HG02571 (cell line): ENCODE measurements around the gene TBC1D14.
A peak's percentile ranks its signal among the peaks of the same experiment; 100 is the strongest.
"Not testable (repeated sequence)": the region's sequence is repeated elsewhere in the genome, so short reads cannot be mapped to it uniquely, and the experiment has no call there.

Experiments used
- ATAC-seq: cut with Tn5 transposase; IDR thresholded peaks from one replicate; pipeline ENCODE4 v1.9.1; 2021; ENCODE audit warnings: mild to moderate bottlenecking, moderate library complexity; ENCODE audit not compliant: unreplicated experiment

TBC1D14 gene

DNA sequence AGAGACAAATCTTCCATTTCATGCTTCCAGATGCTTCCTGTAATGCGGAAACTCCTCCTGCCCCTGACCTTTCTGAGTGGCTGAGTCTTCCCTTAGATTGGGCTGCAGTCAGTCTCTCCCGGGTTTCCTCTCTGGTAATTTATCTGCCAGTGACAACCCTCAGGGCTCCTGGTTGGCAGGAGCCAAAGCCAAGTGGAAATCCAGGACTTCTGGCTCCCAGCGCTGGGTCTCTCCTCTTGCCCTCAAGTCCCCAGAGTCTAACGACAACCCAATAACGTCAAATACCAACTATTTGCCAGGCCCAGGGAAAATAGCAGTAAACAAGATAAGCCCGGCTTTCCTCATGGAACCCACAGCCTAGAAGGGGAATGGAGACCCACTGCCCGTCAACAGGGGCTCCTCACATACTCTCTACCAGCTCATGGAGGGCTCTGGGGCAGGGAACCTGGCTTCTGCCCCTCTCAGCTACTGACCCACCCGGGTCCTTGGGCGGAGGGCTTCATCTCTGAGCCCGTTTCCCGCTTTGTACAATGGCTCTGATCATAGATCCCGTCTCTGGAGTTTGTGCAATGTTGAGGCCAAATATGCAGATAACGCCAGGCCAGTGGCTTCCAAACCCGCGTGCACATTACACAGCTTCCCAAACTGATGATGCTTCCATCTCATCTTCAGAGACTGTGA, 1.1 kb upstream of the TBC1D14 start:
- ATAC-seq: no peak

DNA sequence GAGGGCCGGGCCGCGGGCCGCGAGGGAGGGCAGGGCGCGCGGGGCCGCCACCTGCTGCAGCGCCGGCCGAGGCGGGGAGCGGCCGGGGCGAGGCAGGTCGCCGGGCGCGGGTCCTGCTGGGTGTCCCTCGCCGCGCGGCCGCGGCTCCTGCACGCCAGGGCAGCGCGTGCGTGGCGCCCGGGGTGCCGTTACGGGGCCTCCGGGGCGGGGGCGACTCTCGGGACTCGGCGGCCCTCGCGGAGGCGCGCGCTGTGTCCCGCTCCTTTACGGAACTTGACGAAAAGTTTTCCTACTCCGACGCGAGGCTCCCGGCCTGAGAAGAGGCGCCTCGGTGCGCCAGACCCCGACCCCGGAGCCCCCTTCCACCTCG, 329 bp downstream of the TBC1D14 start:
- ATAC-seq: peak; percentile 31

DNA sequence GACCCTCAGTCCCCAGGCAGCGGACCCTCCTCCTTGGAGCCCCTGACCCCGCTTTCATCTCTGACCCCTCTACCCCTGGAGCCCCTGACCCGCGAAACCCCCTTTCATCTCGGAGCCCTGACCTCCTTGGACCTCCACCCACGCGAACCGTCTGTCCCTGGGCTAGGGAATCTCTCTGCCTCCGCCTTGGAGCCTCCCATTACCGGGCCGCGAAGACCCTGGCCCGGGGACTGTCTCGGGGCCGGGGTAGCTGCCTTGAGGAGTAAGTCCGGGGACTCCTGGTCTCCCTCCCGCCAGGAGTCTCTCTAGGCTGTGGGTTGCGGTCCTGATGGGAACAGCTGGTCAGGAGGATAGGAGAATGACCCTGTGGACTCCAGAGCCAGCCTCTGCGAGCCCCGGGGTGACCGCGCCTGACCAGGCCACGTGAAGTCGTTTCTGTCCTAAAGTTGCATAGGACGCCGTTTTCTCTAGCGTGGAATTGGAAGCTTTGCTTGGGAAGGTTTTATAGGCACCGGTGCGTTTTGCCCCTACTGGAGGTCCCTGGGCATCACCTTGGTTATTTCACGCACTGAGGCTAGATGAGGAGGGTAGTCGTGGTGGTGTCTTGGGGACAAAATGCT, 824 bp downstream of the TBC1D14 start:
- ATAC-seq: no peak

DNA sequence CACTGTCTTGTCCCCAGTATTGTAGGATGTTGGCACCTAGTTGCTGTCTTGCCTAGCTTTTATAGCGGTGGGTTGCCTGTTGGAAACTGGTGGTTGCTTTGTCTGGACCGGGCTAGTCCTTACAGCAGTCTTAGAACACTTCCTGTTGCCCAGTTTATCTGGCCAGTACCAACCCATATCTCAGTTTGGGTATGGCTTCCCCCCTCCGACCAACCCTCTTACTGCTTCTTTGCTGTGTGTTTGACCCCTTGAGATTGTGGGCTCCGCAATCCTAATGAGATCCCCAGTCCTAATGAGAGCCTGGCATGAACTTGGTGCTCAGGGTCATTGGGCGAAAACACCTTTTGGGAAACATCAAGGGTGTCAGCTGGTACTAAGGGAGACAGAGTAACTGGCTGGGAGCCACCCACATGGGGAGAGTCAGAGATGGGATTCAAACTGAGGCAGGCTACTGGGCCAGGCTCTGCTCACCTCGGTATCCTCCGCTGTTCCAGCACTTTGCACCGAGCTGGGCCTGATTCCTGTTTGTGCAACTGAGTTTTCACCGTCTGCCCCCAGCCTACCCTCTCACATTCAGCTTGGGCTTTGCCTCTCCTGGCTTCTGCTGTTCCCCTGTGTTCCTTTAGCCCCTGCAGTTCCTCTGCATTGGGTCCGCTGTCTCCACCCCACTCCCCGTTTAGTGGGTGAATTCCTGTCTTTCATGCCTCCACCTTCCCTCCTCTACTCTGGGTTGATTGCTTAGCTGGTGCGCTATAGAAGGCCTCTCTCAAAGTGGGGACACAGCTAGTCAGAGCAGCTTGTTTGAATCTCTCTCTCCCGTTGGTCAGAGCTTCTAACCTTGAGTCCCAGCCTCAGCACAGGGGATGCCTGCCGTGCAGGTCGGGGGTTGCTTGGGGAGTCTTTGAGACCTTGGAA, 1.6 kb downstream of the TBC1D14 start:
- ATAC-seq: no peak

DNA sequence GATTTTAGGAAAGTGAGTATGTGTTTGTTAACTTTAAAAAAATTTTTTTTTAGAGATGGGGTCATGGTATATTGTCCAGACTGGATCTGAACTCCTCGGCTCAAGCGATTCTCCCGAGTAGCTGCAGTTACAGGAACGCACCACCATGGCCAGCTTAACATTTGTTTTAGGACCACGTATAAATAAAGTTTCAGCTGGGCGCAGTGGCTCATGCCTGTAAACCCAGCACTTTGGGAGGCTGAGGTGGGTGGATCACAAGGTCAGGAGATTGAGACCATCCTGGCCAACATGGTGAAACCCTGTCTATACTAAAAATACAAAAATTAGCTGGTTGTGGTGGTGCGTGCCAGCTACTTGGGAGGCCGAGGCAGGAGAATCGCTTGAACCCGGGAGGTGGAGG, 2.3 kb downstream of the TBC1D14 start:
- not testable (repeated sequence) for ATAC-seq

DNA sequence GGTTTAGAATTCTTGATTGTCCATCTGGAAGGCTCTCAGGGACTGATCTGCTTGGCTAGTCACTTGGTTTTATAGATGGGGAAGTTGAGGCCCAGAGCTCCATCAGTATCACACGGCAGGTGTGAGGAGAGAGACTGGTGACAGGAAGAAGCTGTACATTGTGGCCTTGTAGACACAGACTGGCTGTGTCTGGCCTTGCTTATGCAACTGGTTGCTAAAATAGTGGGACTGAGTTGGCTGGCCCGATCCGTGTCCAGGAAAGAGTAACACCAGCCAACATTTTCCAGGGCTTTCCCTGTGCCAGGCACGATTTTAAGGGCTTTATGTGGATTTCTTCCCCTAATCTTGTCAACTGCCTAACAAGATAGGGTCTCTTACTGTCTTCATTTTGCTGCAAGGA, 2.8 kb downstream of the TBC1D14 start:
- no peak for ATAC-seq

DNA sequence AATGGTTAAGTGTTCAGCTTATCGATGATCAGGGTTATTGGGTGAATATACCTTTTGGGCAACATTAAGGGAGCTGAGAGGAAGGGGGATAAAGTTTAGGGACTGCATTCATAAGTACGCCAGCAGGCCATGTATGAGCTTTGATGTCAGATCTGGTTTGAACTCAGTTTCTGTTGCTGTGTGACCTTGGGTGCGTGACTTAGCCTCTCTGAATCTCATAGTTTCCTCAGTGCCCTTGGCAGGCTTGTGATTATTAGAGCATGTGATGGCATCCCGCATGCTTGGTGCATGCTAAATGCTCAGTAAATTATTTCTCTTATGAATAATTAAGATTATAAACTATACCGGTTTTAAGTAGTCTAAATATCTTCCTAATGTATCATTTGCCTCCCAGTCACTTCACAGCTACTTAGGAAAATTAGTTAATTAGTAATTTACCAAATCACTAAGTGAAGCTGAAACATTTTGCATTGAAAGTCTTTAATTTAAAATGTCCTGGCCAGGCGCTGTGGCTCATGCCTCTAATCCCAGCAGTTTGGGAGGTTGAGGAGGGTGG, 3.8 kb downstream of the TBC1D14 start:
- no peak for ATAC-seq

DNA sequence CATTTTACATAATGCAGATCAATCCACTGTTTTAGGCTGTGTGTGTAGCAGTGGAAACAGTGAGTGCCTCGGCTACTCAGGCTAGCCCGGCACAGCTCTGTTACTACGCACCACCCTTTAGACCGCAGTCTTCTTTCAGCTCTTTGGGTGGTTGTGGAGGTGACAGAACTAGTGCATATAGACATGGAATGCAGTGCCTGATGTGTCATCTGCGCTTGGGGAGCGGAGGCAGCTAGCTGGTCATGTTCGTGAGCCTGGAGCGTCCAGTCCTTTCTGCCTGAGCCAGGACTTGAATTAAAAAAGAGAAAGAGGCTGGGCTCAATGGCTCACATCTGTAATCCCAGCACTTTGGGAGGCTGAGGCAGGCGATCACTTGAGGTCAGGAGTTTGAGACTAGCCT, 4.8 kb downstream of the TBC1D14 start:
- ATAC-seq: no peak

DNA sequence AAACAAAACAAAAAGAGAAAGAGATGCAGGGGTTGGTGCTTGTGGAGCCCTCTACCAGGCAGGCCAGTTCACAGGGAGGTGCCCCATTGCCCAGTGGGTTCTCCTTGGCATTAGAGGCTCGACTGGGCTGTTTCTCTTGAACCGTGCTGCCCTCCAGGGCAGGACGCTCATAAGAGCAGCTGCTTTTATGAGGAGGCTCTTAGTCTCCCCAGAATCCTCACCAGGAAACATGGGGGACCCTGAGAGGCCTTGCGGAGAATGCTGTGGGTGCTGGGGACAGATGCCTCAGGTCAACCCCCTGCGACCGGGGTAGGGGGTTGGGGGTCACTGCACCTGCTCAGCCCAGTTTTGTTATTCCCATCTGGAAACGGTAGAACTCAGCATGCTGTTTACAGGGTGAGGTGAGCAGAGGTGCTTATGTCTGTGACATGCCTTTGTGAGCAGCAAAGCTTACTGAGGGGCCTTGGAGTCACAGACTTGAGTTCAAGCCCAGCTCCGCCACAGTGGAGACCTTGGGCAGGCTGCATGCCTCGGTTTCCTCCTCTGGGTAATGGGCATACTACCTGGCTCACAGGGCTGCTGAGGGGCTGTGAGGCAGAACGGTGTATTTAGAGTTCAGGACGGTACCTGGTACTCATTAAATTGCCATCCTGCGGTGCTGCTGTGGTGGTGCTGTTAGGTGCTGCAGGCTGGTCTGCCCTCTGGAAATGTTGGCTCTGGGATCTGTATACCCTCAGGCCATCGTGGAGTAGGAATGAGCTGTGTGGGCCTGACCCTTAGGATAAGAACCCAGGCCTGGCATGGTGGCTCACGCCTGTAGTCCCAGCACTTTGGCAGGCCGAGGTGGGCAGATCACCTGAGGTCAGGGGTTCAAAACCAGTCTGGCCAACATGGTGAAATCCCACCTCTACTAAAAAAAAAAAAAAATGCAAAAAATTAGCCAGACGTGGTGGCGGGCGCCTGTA, 5.7 kb downstream of the TBC1D14 start:
- ATAC-seq: no peak

DNA sequence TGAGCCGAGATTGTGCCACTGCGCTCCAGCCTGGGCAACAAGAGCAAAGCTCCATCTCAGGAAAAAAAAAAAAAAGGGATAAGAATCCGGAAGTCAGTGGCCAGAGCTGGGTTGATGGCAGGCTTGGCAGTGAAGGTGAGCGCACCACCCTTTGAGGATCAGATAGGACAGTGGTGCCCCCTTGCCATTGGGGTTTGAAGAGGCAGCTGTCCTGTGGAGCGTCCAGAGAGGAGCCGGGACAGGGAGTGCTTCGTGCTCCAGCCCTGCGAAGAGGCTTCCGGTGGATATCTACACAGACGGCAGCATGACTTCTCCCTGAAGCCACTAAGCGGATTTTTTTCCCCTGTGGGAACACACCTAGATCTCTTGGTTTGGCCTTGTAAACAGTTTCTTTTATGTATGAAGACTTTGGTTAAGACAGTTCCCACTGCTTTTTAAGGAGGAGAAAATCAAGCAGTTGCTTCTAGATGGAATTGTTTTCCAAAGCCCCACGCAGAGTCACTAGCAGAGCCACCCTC, 6.5 kb downstream of the TBC1D14 start:
- no peak for ATAC-seq

DNA sequence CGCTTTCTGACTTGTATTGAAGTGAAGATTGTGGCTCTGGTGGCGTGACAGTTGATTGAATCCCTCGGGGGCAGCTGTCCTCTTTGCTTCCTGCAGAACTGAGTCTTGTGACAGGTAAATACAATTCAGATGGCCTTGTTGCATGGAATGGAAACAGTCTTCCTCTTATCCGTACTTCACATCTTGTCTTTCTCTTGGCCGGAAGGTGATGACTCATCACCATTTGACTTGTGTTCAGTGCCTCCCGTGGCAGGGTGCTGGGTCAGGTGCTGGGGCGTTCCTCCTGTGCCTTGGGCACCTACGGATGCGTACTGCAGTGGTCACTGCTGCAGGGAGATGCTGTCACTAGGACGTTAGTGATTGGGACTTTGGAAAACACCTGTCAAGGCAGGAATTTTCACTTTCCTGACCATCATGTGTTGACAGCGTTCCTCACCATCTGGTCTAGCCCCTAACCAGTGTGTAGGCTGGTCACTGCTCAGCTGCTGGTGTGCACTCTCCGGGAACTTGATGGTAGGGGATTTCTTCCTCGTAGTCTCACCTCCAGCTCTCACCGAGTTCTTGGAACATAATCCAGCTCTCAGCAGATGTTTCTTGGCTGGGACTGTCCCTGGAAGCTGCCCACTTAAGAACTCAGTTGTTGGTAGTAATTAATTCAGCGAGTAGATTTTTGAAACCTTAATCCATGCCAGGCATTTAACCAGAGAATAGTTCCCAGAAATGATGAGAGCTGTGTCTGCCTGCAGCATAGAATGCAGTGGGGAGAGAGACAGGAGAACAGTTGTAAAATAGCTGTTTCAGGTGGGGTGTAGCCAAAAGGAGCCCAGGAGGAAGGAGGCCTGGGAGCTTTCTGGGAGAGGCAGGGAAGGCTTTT, 7.2 kb downstream of the TBC1D14 start:
- ATAC-seq: no peak

DNA sequence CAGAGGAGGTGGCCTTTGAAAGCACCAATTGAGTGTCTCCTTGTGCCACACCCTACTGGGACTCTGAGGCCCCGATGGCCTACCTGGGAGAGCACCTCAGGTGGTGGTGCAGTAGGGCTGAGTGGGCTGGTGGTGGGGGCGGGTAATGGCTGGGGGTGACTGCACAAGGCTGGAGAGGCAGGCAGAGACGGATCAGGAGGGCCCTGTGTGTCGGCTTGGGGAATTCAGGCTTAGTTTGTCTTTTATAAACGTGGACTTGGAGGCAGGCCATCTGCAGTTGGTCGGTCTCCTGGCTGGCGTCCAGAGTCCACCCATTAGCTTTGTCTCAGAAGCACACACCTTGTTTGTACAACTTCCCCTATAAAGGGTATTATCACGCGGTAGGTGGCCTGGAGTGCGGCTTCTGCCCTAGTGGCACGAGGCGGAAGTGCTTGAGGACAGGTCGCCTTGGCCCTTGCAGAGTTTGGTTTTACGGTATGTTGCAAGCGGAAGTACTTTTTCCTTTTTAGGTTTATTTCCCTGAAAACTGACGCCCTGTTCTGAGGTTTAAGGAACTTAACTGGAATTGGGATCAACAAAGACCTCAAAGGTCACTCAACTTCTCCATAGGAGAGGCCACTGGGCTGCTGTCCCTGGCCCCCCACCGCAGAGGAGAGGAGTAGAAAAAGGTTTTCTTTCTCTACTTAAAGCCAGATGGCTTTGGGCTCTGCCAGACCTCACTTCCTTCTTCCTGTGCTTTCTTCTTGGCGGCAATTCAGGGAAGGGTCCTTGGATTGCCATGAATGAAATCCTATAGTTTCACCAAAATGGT, 8.0 kb downstream of the TBC1D14 start:
- no peak for ATAC-seq

DNA sequence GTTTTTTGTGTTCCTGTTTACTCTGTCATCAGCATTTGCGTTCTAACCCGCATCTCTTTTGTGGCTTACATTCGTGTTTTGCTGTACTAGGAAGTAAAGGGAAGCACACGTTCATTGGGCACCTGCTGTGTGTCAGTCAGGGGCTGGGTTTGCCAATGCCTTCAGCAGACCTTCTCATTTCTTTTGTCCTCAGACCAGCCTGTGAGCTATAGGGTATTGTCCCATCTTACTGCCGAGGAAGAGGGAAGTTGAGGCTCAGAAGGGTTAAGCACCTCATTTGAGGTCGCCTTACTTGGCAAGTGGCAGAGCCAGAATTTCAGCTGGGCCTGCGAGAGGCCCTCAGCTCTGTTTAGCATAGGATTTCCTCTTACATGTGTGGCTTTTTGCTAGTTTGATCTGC, 8.7 kb downstream of the TBC1D14 start:
- ATAC-seq: no peak

DNA sequence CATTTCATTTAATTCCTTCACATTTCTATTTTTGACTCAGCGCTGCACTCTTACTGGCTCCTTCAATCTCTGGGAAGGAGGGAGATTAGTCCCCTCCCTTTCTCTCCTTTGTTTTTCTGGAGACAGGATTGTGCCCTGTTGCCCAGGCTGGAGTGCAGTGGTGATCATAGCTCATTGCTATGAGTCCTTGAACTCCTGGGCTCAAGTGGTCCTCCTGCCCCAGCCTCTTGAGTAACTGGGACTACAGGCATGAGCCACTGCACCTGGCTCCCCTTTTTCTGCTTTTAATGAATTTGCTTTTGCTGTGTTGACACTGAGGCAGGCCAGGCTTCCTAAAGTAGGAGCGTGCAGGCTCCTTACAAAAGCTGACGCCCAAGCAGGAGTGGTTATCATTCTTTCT, 10.5 kb downstream of the TBC1D14 start:
- ATAC-seq: no peak

DNA sequence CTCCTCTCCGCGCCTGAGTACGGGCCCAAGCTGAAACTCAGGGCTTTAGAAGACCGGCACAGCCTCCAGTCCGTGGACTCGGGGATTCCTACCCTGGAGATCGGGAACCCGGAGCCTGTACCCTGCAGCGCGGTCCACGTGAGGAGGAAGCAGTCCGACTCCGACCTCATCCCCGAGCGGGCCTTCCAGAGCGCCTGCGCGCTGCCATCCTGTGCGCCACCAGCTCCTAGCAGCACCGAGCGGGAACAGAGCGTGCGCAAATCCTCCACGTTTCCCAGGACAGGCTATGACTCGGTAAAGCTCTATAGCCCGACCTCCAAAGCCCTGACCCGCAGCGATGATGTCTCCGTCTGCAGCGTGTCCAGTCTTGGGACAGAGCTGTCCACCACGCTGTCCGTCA, 13.9 kb downstream of the TBC1D14 start:
- ATAC-seq: no peak

DNA sequence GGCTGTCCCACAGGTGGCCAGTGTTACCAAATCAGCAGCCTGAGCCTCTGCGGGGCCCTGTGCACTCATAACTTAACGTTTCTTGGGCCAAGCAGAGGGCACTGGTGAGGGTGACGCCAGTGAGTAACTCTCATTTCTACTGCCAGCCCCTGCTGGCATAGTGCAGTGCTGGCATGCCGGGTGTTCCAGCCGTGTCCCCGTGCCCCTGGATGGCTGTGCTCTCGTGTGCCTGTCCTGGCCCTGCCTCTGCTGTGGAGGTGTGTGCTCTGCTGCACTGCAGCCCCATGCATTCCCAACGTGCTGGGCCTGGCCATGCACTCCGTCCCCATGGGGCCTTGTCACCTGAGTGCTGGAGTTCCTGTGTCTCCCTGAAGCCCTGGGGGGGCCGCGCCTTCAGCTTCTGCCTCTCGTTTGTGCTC, 14.7 kb downstream of the TBC1D14 start:
- ATAC-seq: no peak

DNA sequence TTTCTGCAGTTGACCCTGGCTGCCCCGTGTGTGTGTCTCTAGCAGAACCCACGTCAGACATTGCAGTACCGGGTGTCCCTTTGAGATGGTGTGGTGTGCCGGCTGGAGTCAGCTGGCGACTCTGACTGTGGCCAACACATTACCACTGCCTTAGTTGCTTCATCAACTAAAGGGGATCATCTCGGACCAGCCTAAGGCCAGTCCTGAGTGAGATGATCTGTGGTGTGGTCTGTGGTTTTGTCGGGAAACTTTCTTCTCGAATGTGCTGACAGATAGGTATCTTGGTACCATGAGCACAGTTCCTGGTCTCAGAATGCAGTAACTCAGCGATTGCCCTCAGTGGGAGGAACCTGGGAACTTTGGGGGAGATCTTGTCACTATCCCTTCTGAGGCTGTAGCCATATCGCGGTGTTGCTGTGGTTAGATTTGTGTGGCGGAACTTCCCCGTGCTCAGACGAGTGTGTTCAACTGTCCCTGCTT, 15.8 kb downstream of the TBC1D14 start:
- ATAC-seq: no peak

DNA sequence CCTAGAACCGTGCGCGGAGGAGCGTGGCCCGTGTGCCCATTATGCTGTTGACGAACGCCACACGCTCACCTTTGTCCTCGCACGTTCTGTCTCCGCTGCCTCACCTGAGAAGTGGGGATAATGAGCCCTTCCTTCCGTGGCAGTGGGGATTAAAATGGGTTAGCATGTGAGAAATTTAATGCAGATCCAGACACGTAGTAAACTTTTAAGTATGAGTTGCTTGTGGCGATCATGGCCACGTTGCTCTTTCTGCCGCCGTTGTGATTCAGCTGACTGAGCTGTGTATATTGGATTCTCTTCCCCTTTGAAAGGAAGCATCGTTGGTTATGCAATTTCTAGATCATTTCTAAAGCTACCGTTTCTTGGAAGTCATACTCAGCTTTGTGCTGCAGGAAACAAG, 16.5 kb downstream of the TBC1D14 start:
- no peak for ATAC-seq
